HUES6 (cell line): ENCODE results near the gene ADARB2.

Experiments
- H3K27ac ChIP-seq: 2 replicates; pipeline ENCODE4 v1.7.0; 2013; ENCODE audit warnings: low read depth, mild to moderate bottlenecking, low read length, inconsistent platforms
- H3K27me3 ChIP-seq: 2 replicates; pipeline ENCODE4 v1.6.1; 2013; ENCODE audit warnings: low read length; ENCODE audit not compliant: control insufficient read depth, insufficient read depth
- H3K36me3 ChIP-seq: 2 replicates; pipeline ENCODE4 v1.6.1; 2013; ENCODE audit warnings: low read length; ENCODE audit not compliant: control insufficient read depth, insufficient read depth
- H3K4me1 ChIP-seq: 2 replicates; pipeline ENCODE4 v1.6.1; 2013; ENCODE audit warnings: low read length; ENCODE audit not compliant: control insufficient read depth, insufficient read depth
- H3K4me3 ChIP-seq: 2 replicates; pipeline ENCODE4 v1.5.1; 2013; ENCODE audit warnings: low read depth, low read length
- H3K9ac ChIP-seq: one replicate; pipeline ENCODE4 v1.6.1; 2013; ENCODE audit warnings: mild to moderate bottlenecking, low read length
- H3K9me3 ChIP-seq: 2 replicates; pipeline ENCODE4 v1.6.1; 2013; ENCODE audit warnings: low read depth, low read length; ENCODE audit not compliant: control insufficient read depth, insufficient read depth

ADARB2 gene

DNA sequence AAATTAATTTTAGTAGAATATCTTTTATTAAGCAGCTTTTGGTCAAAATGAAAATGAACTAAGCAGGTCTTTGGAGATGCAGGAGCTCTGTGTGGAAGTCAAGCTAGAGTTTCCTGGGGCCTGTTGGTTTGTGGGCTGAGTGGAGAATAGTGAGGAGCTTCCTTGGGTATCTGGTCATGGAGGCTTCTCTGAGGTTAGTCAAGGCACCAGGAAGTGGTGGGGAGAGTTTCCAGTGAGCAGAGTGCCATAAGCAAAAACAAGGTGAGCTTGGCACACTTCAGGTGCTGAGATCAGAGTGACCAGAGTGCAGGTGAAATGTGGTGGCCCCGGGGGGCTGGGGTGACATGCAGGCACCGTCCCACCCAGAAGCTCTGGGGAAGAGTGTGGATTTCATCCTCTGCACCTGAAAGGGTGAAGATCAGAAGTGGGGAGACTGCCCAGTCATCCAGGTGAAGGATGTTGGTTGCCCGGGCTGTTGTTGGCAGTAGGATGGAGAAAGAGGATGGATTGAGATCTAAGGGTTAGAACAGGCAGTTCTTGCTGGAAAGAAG, 603.8 kb downstream of the ADARB2 start:
- Histone ChIP-seq H3K4me1 (no peaks in the 10 kb centered on the region), H3K27ac (no peak overlapping the region), H3K9me3 (peaks cover 3% of the 10 kb centered on the region; the same call in 1 of the 2 replicates)

DNA sequence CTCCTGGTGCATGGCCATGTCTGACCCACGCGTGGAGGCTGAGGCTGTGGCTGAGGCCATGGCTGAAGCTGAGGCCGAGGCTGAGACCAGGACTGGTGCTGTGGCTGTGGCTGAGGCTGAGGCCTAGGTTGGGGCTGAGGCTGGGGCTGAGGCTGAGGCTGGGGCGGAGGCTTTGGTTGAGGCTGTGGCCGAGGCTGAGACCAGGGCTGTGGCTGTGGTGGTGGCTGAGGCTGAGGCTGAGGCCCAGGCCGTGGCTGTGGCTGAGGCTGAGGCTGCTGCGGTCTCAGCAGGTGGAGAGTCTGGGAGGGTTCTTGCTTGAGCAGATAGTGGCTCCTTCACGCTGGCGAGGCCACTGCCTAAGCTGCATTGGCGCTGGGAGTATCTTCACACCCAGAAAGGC, 604.7 kb downstream of the ADARB2 start:
- Histone ChIP-seq H3K27ac (no peak overlapping the region), H3K4me1 (no peaks in the 10 kb centered on the region), H3K36me3 (peaks cover 34% of the 10 kb centered on the region), H3K4me3 (no peak overlapping the region), H3K9me3 (no peaks in the 10 kb centered on the region), H3K9ac (no peak overlapping the region), H3K27me3 (no peaks in the 10 kb centered on the region)

More for the DNA sequence above, 603.8 kb downstream of the ADARB2 start:
- no peaks in the 10 kb centered on the region for H3K27me3 ChIP-seq
- H3K36me3 ChIP-seq: peaks cover 29% of the 10 kb centered on the region
- H3K4me3 ChIP-seq: no peak overlapping the region
- no peak overlapping the region for H3K9ac ChIP-seq

DNA sequence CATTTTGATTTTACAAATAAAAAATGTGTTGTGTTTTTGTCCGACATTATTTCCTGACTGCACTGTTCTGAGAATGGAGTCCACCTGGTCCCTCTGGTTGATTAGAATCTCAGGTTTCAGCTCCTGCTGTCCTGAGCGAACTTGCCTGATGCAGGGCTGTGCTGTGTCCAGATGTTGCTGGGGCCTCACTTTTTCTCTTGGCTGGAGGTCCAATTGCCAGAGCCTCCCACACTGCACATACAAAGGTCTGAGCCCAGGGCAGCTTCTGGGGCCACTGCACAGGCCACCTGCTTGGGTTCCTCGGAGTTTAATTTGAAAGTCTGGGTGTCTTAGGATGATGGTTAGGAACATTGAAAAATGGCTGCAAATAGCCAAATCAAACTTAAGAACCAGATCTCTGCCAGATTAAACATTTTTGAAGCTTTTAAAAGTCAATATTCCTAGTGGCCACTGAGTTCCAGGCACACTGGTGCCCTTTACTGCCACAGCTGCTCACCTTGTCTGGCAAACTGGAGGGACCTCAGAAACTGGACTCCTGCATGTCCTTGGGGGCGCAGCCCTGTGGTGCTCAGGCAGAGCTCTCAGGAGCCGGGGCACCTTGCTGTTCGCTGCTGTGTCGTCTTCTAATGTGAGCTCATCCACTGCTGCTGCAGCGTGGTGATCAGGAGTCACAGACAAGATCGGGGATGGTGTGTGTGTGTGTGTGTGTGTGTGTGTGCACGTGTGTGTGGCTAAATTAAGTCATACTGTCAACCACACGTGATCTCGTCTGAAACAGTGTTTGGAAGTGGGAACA, 606.1 kb downstream of the ADARB2 start:
- H3K9ac ChIP-seq: no peak overlapping the region
- H3K27me3 ChIP-seq: no peaks in the 10 kb centered on the region
- H3K4me3 ChIP-seq: no peak overlapping the region
- H3K9me3 ChIP-seq: no peaks in the 10 kb centered on the region
- H3K4me1 ChIP-seq: no peaks in the 10 kb centered on the region
- no peak overlapping the region for H3K27ac ChIP-seq
- H3K36me3 ChIP-seq: peaks cover 40% of the 10 kb centered on the region

DNA sequence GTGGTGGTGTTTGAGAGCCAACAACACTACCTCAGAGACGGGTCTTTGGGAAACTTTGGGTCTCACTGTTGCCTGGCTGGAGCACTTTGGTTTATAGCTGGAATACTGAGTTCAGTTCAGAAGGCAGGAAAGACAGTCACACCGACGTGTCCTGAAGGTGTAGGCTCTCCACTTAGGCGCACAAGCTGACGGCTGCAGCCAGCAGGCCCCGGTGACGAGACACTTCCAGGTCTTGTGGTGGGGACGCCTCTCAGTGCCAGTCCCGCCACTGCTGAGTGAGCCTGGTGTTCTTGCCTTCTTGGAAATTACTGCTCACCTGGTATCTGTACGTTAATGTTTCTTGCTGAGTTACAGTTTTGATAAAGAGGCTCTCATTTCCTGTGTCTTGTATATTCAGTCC, 607.1 kb downstream of the ADARB2 start:
- no peak overlapping the region for H3K27ac ChIP-seq
- no peaks in the 10 kb centered on the region for H3K27me3 ChIP-seq
- no peaks in the 10 kb centered on the region for H3K9me3 ChIP-seq
- no peak overlapping the region for H3K4me3 ChIP-seq
- H3K9ac ChIP-seq: no peak overlapping the region
- peaks cover 45% of the 10 kb centered on the region for H3K36me3 ChIP-seq
- H3K4me1 ChIP-seq: no peaks in the 10 kb centered on the region

DNA sequence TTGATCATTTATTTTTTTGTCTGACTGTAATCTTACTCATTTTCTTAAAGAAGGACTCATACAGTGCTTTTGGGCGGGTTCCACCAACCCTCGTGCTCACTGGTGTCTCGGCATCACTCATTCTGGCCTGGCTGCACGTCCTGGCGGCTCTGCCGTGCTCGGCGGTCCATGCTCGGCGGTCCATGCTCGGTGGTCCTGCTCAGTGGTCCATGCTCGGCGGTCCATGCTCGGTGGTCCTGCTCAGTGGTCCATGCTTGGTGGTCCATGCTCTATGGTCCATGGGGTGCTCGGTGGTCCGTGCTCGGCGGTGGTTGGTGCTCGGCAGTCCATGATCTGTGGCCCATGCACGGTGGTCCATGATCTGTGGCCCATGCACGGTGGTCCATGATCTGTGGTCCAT, 608.7 kb downstream of the ADARB2 start:
- no peaks in the 10 kb centered on the region for H3K9me3 ChIP-seq
- H3K4me3 ChIP-seq: no peak overlapping the region
- peaks cover 60% of the 10 kb centered on the region for H3K36me3 ChIP-seq
- no peaks in the 10 kb centered on the region for H3K27me3 ChIP-seq
- no peak overlapping the region for H3K27ac ChIP-seq
- no peaks in the 10 kb centered on the region for H3K4me1 ChIP-seq
- H3K9ac ChIP-seq: no peak overlapping the region

DNA sequence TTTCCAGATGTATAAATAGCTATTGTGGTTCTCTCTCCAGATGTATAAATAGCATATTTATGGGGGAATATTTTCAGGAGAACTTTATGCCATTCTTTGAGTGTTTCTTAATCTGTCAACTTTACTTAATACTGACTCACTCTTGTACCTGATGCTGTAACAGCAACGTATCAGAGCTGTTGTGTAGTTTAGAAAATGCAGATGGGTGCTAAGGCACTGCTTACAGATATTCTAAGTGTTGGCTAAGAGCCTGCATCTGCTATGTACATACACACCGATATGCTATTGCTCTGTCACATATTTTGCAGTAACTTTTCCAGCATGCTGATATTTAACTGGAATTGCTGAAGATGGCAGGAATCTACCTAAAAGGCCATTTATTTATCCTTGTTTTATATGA, 609.2 kb downstream of the ADARB2 start:
- Histone ChIP-seq H3K9ac (no peak overlapping the region), H3K27ac (no peak overlapping the region), H3K36me3 (peaks cover 60% of the 10 kb centered on the region), H3K27me3 (no peaks in the 10 kb centered on the region), H3K4me3 (no peak overlapping the region), H3K9me3 (no peaks in the 10 kb centered on the region), H3K4me1 (no peaks in the 10 kb centered on the region)

DNA sequence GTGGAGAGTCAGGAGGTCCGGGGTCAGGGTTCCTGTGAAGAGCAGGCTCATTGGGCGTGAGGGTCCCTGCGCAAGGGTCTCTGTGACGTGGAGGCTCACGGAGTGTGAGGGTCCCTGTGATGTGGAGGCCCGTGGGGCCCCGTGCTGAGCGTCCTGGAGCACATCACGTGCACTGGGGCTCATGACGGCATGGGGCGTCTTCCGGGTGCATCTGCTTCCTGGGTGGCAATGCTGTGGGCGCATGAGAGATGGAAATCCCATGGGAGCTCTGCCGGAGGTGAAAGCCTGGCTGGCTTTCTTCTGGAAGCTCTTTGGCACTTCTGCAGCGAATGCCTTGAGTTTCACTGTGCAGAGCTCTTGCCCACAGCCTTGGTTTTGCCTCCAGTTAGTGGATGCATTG, 609.7 kb downstream of the ADARB2 start:
- Histone ChIP-seq H3K36me3 (peaks cover 60% of the 10 kb centered on the region), H3K4me3 (no peak overlapping the region), H3K9ac (no peak overlapping the region), H3K27ac (no peak overlapping the region), H3K27me3 (no peaks in the 10 kb centered on the region), H3K4me1 (no peaks in the 10 kb centered on the region), H3K9me3 (no peaks in the 10 kb centered on the region)
